ENCODE results near the gene QTRT2. TPM values are rescaled to one million over a fixed set of nuclear protein-coding genes. Genes with fewer than 3 reads are reported as not detected.
A peak's percentile ranks its signal among the peaks of the same experiment; 100 is the strongest.

Gene QTRT2
- total RNA-seq, 1 experiment from 2014 or later = 39.2 TPM

DNA sequence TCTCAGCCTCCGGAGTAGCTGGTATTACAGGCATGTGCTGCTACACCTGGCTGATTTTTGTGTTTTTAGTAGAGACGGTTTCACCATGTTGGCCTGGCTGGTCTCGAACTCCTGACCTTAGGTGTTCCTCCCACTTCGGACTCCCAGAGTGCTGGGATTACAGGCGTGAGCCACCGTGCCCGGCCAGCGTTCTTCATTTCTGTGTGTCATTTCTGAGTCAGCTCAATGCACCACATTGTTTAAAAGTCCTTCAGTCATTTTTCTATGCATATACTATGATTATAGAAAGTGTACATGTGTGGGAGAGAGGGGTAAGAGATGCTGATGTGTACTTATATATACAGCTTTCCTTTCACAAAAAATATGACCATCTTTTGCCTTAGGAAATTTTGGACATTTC lies 2.1 kb downstream of the QTRT2 start:
- POLR2A ChIA-PET = interaction anchor here (0.6 to 0.9 kb wide), 2 partner anchors 290 to 312 kb away, joined by 3 to 4 read pairs; partner anchors contain the start of gene NAA50
- H3K4me1 Mint-ChIP-seq (ENCODE audit: insufficient read depth, unreplicated experiment) = peaks cover 34% of the 10 kb centered on the region
- CTCF ChIA-PET = interaction anchor here (0.7 kb wide), 1 partner anchor 40 kb away, joined by 3 read pairs; no protein-coding TSS in a partner anchor

DNA sequence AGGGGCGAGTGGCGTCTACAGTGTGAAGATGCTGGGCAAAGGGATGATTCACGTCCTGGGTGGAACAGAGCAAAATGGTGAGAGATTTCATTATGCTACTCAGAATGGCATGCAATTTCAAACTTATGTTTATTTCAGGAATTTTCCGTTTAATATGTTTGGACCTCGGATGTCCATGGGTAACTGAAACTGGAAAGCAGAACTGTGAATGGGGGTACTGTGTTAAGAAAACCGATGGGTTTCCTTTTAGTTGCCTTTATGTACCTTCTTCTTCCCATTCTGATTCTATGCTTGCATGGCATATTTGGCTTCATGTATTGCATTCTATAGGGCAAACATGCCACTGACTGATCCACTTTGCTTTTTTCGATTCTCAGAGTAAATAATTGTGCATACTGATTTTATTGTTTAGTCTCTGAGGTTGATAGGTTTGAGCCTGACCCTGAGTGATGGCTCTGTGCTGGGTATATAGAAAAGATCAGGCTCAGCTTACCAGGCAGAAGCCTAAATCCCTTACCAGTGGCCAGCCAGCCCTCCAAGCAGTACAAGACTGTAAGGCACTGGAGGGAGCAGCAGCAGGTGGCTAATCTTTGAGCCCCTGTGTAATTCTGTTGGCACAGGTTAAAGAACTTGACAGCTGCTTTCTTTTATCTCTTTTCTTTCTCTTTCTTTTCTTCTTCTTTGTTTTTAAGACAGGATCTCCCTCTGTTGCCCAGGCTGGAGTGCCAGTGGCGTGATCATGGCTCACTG lies 4.5 kb downstream of the QTRT2 start:
- POLR2A ChIA-PET = interaction anchor here (1.5 kb wide), 1 partner anchor 13 kb away, joined by 4 read pairs; no protein-coding TSS in a partner anchor
- intact Hi-C loops (cut with micrococcal nuclease) = no loop called here
- TF ChIP-seq, protein P1, sequence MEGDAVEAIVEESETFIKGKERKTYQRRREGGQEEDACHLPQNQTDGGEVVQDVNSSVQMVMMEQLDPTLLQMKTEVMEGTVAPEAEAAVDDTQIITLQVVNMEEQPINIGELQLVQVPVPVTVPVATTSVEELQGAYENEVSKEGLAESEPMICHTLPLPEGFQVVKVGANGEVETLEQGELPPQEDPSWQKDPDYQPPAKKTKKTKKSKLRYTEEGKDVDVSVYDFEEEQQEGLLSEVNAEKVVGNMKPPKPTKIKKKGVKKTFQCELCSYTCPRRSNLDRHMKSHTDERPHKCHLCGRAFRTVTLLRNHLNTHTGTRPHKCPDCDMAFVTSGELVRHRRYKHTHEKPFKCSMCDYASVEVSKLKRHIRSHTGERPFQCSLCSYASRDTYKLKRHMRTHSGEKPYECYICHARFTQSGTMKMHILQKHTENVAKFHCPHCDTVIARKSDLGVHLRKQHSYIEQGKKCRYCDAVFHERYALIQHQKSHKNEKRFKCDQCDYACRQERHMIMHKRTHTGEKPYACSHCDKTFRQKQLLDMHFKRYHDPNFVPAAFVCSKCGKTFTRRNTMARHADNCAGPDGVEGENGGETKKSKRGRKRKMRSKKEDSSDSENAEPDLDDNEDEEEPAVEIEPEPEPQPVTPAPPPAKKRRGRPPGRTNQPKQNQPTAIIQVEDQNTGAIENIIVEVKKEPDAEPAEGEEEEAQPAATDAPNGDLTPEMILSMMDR (IDR thresholded peaks at IDR 0.05; ENCODE audit: unreplicated experiment) = no peak
- CTCF ChIA-PET = interaction anchor here (0.6 kb wide), 2 partner anchors 325 to 331 kb away, joined by 3 read pairs; no protein-coding TSS in a partner anchor
- H3K4me3 Mint-ChIP-seq (ENCODE audit: unreplicated experiment) = no peak overlapping the region
- peaks cover 29% of the 10 kb centered on the region for H3K4me1 Mint-ChIP-seq (ENCODE audit: insufficient read depth, unreplicated experiment)
- peaks cover 19% of the 10 kb centered on the region for H3K36me3 Mint-ChIP-seq (ENCODE audit: insufficient read depth, unreplicated experiment)
- no peaks in the 10 kb centered on the region for H3K9me3 Mint-ChIP-seq (ENCODE audit: unreplicated experiment)
- no peak overlapping the region for H3K27ac Mint-ChIP-seq (ENCODE audit: low read depth, unreplicated experiment)
- no TSS peak for BruUV-seq (replicated peaks)
- DNase-seq (ENCODE audit: unreplicated experiment) = no peak
- no peaks in the 10 kb centered on the region for H3K27me3 Mint-ChIP-seq (ENCODE audit: insufficient read depth, unreplicated experiment)

More for the DNA sequence above, 2.1 kb downstream of the QTRT2 start:
- Mint-ChIP-seq H3K27ac (ENCODE audit: low read depth, unreplicated experiment) (no peak overlapping the region), H3K27me3 (ENCODE audit: insufficient read depth, unreplicated experiment) (no peaks in the 10 kb centered on the region), H3K36me3 (ENCODE audit: insufficient read depth, unreplicated experiment) (peaks cover 15% of the 10 kb centered on the region), H3K9me3 (ENCODE audit: unreplicated experiment) (no peaks in the 10 kb centered on the region), H3K4me3 (ENCODE audit: unreplicated experiment) (peak overlapping the region; percentile 99)
- no TSS peak for BruUV-seq (replicated peaks)
- no peak for DNase-seq (ENCODE audit: unreplicated experiment)
- intact Hi-C loops (cut with micrococcal nuclease) = loop anchor here (5.0 kb wide), 1 partner anchor 221 kb away; the partner anchor contains the start of gene GRAMD1C
- TF ChIP-seq, protein P1 (IDR thresholded peaks at IDR 0.05; ENCODE audit: unreplicated experiment) = no peak

DNA sequence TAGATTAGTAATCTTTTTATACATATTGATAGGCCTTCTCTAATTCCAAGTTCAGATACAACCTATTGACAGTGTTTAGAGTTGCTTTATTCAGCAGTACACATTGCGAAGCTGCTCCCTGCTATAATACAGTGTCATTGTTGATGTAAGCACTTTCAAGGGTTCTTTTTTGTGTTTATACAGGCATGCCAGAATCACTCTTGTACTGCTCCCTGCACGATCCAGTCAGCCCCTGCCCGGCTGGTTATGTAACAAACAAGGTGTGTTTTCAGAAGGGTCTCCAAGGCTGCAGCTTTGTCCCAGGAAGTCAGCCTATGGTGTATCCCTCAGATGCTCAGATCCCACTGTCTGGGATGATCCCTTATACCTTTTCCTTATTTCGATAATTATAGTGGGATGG lies 11.3 kb downstream of the QTRT2 start:
- no TSS peak for BruUV-seq (replicated peaks)
- TF ChIP-seq, protein P1 (IDR thresholded peaks at IDR 0.05; ENCODE audit: unreplicated experiment) = no peak
- H3K36me3 Mint-ChIP-seq (ENCODE audit: insufficient read depth, unreplicated experiment) = peaks cover 63% of the 10 kb centered on the region

DNA sequence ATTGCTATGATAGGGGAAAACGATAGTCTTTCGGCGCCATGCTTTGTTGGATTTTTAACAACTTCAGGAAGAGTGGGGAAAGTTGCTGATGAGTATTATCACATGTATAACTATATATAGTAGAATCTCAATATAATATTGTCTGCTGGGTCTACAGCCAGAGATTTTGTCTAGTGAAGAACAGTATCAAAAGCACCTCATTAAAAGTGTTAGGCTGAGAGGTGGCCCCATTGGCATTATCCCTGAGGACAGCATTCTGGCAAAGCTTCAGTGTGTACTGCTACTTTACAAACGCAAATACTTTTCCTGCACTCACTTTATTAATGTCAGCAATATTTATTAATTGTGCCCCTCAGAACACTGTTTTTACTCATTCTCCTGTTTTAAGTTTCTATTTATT lies 11.8 kb downstream of the QTRT2 start:
- TF ChIP-seq, protein P1 (IDR thresholded peaks at IDR 0.05; ENCODE audit: unreplicated experiment) = no peak
- intact Hi-C loops (cut with micrococcal nuclease) = no loop called here
- Mint-ChIP-seq H3K4me3 (ENCODE audit: unreplicated experiment) (no peak overlapping the region), H3K36me3 (ENCODE audit: insufficient read depth, unreplicated experiment) (peaks cover 64% of the 10 kb centered on the region), H3K27me3 (ENCODE audit: insufficient read depth, unreplicated experiment) (no peaks in the 10 kb centered on the region), H3K4me1 (ENCODE audit: insufficient read depth, unreplicated experiment) (no peaks in the 10 kb centered on the region), H3K9me3 (ENCODE audit: unreplicated experiment) (no peaks in the 10 kb centered on the region), H3K27ac (ENCODE audit: low read depth, unreplicated experiment) (no peak overlapping the region)
- no peak for DNase-seq (ENCODE audit: unreplicated experiment)
- ChIA-PET POLR2A (no interaction called here), CTCF (no interaction called here)
- no TSS peak for BruUV-seq (replicated peaks)

More for the DNA sequence above, 11.3 kb downstream of the QTRT2 start:
- Mint-ChIP-seq H3K4me3 (ENCODE audit: unreplicated experiment) (no peak overlapping the region), H3K4me1 (ENCODE audit: insufficient read depth, unreplicated experiment) (no peaks in the 10 kb centered on the region), H3K27ac (ENCODE audit: low read depth, unreplicated experiment) (no peak overlapping the region), H3K9me3 (ENCODE audit: unreplicated experiment) (no peaks in the 10 kb centered on the region), H3K27me3 (ENCODE audit: insufficient read depth, unreplicated experiment) (no peaks in the 10 kb centered on the region)
- POLR2A ChIA-PET = no interaction called here
- intact Hi-C loops (cut with micrococcal nuclease) = no loop called here
- DNase-seq (ENCODE audit: unreplicated experiment) = no peak
- CTCF ChIA-PET = interaction anchor here (0.5 to 1.0 kb wide), 2 partner anchors 8 to 53 kb away, joined by 3 read pairs; no protein-coding TSS in a partner anchor
